ENCODE results near the gene GPD2. TPM values are rescaled to one million over a fixed set of nuclear protein-coding genes. Genes with fewer than 3 reads are reported as not detected.

Gene GPD2
- total RNA-seq, 2 donors from 2014 or later, result 20.5 to 76.8 TPM

GRCh38 chr2:156512451-156512850 lies 76.3 kb downstream of the GPD2 start:
- Histone ChIP-seq H3K4me1 (peaks cover 4% of the 10 kb centered on the region), H3K4me3 (no peak overlapping the region), H3K27me3 (no peaks in the 10 kb centered on the region), H3K27ac (no peak overlapping the region), H3K9me3 (no peaks in the 10 kb centered on the region), H3K36me3 (replicated peaks in 1 of 2; ENCODE audit: insufficient read depth in 1 of 2, low read depth in 2 of 2) (no peaks in the 10 kb centered on the region)
- ATAC-seq (no peak), DNase-seq (no peak)
- TF ChIP-seq CTCF (IDR thresholded peaks at IDR 0.05) (no peak), POLR2A (IDR thresholded peaks at IDR 0.05) (no peak)
- 90 to 93% methylated on average over 2 of the region's 2 CpGs for WGBS, 2 donors
- intact Hi-C loops (cut with DNase I), result no loop called here

- intact Hi-C loops (cut with DNase I), result no loop called here
- no peak overlapping the region for H3K4me3 ChIP-seq
- H3K4me1 ChIP-seq, result peaks cover 12% of the 10 kb centered on the region
- no peaks in the 10 kb centered on the region for H3K27me3 ChIP-seq
- H3K27ac ChIP-seq, result no peak overlapping the region
- H3K9me3 ChIP-seq, result no peaks in the 10 kb centered on the region
- 92 to 95% methylated on average over 2 of the region's 2 CpGs for WGBS, 2 donors
- ATAC-seq, result no peak
- DNase-seq, result no peak
- no peak for TF ChIP-seq CTCF (IDR thresholded peaks at IDR 0.05)
- TF ChIP-seq POLR2A (IDR thresholded peaks at IDR 0.05), result no peak
- H3K36me3 ChIP-seq (replicated peaks in 1 of 2; ENCODE audit: insufficient read depth in 1 of 2, low read depth in 2 of 2), result no peaks in the 10 kb centered on the region
Observed at GRCh38 chr2:156513219-156513618, 77.0 kb downstream of the GPD2 start.

GRCh38 chr2:156517419-156517818 lies 81.2 kb downstream of the GPD2 start:
- H3K4me1 ChIP-seq, result peaks cover 14% of the 10 kb centered on the region
- DNase-seq (peak; percentile 39 to 73 (median 65)), ATAC-seq (peak; percentile 97)
- no peak for TF ChIP-seq CTCF (IDR thresholded peaks at IDR 0.05)
- no peak for TF ChIP-seq POLR2A (IDR thresholded peaks at IDR 0.05)
- no peaks in the 10 kb centered on the region for H3K9me3 ChIP-seq
- H3K4me3 ChIP-seq, result no peak overlapping the region
- intact Hi-C loops (cut with DNase I), result no loop called here
- no peaks in the 10 kb centered on the region for H3K27me3 ChIP-seq
- peak overlapping the region in 2 of 4 donors; percentile 3 to 40 for H3K27ac ChIP-seq
- no peaks in the 10 kb centered on the region for H3K36me3 ChIP-seq (replicated peaks in 1 of 2; ENCODE audit: insufficient read depth in 1 of 2, low read depth in 2 of 2)

GRCh38 chr2:156518138-156518537 lies 82.0 kb downstream of the GPD2 start:
- intact Hi-C loops (cut with DNase I), result no loop called here
- peaks cover 14% of the 10 kb centered on the region for H3K4me1 ChIP-seq
- TF ChIP-seq CTCF (IDR thresholded peaks at IDR 0.05) (no peak), POLR2A (IDR thresholded peaks at IDR 0.05) (no peak)
- DNase-seq (no peak), ATAC-seq (no peak)
- H3K27me3 ChIP-seq, result no peaks in the 10 kb centered on the region
- no peak overlapping the region for H3K4me3 ChIP-seq
- H3K27ac ChIP-seq, result peak overlapping the region in 2 of 4 donors; percentile 7 to 40
- H3K9me3 ChIP-seq, result no peaks in the 10 kb centered on the region
- 43 to 45% methylated on average over 4 of the region's 4 CpGs for WGBS, 2 donors
- H3K36me3 ChIP-seq (replicated peaks in 1 of 2; ENCODE audit: insufficient read depth in 1 of 2, low read depth in 2 of 2), result no peaks in the 10 kb centered on the region

- intact Hi-C loops (cut with DNase I), result no loop called here
- H3K27me3 ChIP-seq, result no peaks in the 10 kb centered on the region
- no peak overlapping the region for H3K27ac ChIP-seq
- no peaks in the 10 kb centered on the region for H3K36me3 ChIP-seq (replicated peaks in 1 of 2; ENCODE audit: insufficient read depth in 1 of 2, low read depth in 2 of 2)
- ATAC-seq (no peak), DNase-seq (no peak)
- H3K4me1 ChIP-seq, result peaks cover 5% of the 10 kb centered on the region
- H3K4me3 ChIP-seq, result no peak overlapping the region
- 89 to 92% methylated on average over 4 of the region's 4 CpGs for WGBS, 2 donors
- H3K9me3 ChIP-seq, result no peaks in the 10 kb centered on the region
- TF ChIP-seq POLR2A (IDR thresholded peaks at IDR 0.05) (no peak), CTCF (IDR thresholded peaks at IDR 0.05) (no peak)
Observed at GRCh38 chr2:156522864-156523440, 86.8 kb downstream of the GPD2 start.
